ENCODE data around the gene HIP1.
"Not testable (repeated sequence)": the region's sequence is repeated elsewhere in the genome, so short reads cannot be mapped to it uniquely, and the experiment has no call there.

The HIP1 gene

GRCh38 chr7:75702515-75702914, 36.2 kb downstream of the HIP1 start:
- DNase-seq (ENCODE audit: low read depth): no peak
- no peak overlapping the region for H3K4me3 ChIP-seq (replicated peaks; ENCODE audit: low read depth, low read length)
- TF ChIP-seq, protein P1, sequence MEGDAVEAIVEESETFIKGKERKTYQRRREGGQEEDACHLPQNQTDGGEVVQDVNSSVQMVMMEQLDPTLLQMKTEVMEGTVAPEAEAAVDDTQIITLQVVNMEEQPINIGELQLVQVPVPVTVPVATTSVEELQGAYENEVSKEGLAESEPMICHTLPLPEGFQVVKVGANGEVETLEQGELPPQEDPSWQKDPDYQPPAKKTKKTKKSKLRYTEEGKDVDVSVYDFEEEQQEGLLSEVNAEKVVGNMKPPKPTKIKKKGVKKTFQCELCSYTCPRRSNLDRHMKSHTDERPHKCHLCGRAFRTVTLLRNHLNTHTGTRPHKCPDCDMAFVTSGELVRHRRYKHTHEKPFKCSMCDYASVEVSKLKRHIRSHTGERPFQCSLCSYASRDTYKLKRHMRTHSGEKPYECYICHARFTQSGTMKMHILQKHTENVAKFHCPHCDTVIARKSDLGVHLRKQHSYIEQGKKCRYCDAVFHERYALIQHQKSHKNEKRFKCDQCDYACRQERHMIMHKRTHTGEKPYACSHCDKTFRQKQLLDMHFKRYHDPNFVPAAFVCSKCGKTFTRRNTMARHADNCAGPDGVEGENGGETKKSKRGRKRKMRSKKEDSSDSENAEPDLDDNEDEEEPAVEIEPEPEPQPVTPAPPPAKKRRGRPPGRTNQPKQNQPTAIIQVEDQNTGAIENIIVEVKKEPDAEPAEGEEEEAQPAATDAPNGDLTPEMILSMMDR (IDR thresholded peaks at IDR 0.05; ENCODE audit: low read length, missing control alignments): no peak

DNA sequence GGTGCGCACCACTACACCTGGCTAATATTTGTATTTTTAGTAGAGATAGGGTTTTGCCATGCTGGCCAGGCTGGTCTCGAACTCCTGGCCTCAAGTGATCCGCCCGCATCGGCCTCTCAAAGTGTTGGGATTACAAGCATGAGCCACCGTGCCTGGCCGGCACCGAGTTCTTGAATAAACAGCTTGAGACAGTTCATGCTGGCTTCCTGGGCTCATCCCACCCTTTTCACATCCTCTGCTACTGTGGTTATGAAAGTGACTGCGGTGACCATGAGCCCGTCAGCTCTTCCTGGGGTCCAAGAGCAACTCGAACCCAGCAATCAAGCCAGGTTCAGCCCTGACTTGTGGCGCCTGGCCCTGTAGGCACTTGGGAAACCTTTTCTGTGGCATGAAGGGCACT, 38.7 kb downstream of the HIP1 start:
- TF ChIP-seq, protein P1 (IDR thresholded peaks at IDR 0.05; ENCODE audit: low read length, missing control alignments): no peak
- DNase-seq (ENCODE audit: low read depth): no peak
- no peak overlapping the region for H3K4me3 ChIP-seq (replicated peaks; ENCODE audit: low read depth, low read length)

GRCh38 chr7:75698358-75698757, 40.4 kb downstream of the HIP1 start:
- no peak for DNase-seq (ENCODE audit: low read depth)
- H3K4me3 ChIP-seq (replicated peaks; ENCODE audit: low read depth, low read length): no peak overlapping the region
- TF ChIP-seq, protein P1 (IDR thresholded peaks at IDR 0.05; ENCODE audit: low read length, missing control alignments): no peak

DNA sequence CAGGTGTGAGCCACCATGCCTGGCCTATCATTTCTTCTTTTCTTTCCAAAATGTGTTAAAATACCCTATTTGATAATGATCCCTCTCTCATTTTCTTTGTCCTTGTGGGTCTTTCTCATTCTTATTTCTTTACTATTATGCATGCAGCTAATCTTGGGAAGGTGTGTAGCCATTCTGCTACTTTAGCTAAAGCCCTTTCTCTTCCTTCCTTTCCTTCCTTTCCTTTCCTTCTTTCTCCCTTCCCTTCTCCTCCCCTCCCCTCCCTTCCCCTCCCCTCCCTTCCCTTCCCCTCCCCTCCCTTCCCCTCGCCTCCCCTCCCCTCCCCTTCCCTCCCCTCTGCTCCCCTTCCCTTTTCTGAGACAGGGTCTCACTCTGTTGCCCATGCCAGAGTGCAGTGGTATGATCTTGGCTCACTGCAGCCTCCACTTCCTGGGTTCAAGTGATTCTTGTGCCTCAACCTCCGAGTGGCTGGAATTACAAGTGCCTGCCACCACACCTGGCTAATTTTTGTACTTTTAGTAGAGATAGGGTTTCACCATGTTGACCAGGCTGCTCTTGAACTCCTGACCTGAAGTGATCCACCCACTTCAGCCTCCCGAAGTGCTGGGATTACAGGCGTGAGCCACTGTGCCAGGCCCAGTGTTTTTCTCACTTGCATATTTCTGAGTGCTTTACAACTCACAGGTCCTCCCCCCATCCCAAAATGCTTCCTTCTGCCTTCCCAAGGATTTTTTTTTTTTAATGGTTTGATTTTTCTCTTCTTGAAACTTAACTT, 42.3 kb downstream of the HIP1 start:
- no peak for DNase-seq (ENCODE audit: low read depth)
- TF ChIP-seq, protein P1 (IDR thresholded peaks at IDR 0.05; ENCODE audit: low read length, missing control alignments): no peak
- H3K4me3 ChIP-seq (replicated peaks; ENCODE audit: low read depth, low read length): no peak overlapping the region

- DNase-seq (ENCODE audit: low read depth): no peak
- no peak overlapping the region for H3K4me3 ChIP-seq (replicated peaks; ENCODE audit: low read depth, low read length)
- TF ChIP-seq, protein P1 (IDR thresholded peaks at IDR 0.05; ENCODE audit: low read length, missing control alignments): no peak
Observed at GRCh38 chr7:75694638-75695399, 43.9 kb downstream of the HIP1 start.

- not testable (repeated sequence) for H3K4me3 ChIP-seq (replicated peaks; ENCODE audit: low read depth, low read length); DNase-seq (ENCODE audit: low read depth)
Observed at GRCh38 chr7:75693668-75694067, 45.1 kb downstream of the HIP1 start.

DNA sequence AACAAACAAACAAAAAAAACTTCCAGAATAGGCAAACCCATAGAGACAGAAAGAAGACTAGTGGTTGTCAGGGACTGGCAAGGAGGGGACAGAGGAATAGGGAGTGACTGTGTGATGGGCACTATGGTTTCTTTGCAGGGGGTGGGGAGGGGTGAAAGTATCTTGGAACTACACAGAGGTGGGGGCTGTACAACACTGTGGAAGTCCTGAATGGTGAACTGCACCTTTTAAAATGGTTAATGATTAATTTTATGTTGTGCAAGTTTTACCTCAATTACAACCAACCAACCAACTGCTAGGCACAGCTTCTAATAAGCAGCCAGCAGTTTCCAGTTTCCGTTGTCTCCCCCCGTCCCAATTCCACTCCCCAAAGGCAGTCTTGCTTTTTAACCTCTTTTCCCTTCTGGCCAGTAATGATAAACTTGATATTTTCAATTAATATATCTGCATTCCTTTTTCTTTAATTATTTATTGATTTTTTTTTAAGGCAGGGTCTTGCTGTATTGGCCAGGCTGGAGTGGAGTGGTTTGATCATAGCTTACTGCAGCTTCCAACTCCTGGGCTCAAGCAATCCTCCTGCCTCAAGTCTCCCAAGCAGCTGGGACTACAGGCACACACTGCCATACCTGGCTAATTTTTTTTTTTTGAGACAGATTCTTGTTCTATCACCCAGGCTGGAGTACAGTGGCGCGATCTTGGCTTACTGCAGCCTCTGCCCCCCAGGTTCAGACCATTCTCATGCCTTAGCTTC, 46.8 kb downstream of the HIP1 start:
- TF ChIP-seq, protein P1 (IDR thresholded peaks at IDR 0.05; ENCODE audit: low read length, missing control alignments): no peak
- no peak overlapping the region for H3K4me3 ChIP-seq (replicated peaks; ENCODE audit: low read depth, low read length)
- no peak for DNase-seq (ENCODE audit: low read depth)

Measured in fibroblast of pulmonary artery (primary cell).